HG03025 (cell line): ENCODE measurements around the gene TECR.
"Not testable (repeated sequence)": the region's sequence is repeated elsewhere in the genome, so short reads cannot be mapped to it uniquely, and the experiment has no call there.

Source experiments
- ATAC-seq: cut with Tn5 transposase; IDR thresholded peaks from one replicate; pipeline ENCODE4 v1.9.1; 2021; ENCODE audit warnings: mild to moderate bottlenecking, moderate library complexity; ENCODE audit not compliant: unreplicated experiment, low FRiP score

TECR gene

GRCh38 chr19:14559916-14560775 is 30.8 kb downstream of the TECR start:
- no peak for ATAC-seq

GRCh38 chr19:14560776-14561108 is 31.3 kb downstream of the TECR start:
- ATAC-seq: no peak

GRCh38 chr19:14561249-14561648 is 31.9 kb downstream of the TECR start:
- ATAC-seq: no peak

GRCh38 chr19:14561847-14562351 is 32.5 kb downstream of the TECR start:
- ATAC-seq: no peak

GRCh38 chr19:14562660-14563589 is 33.5 kb downstream of the TECR start:
- ATAC-seq: no peak

- no peak for ATAC-seq
Measured at GRCh38 chr19:14563590-14563926, 34.2 kb downstream of the TECR start.

- ATAC-seq: no peak
Measured at GRCh38 chr19:14563989-14564651, 34.7 kb downstream of the TECR start.

GRCh38 chr19:14564652-14565297 is 35.4 kb downstream of the TECR start:
- not testable (repeated sequence) for ATAC-seq

- ATAC-seq: no peak
Measured at GRCh38 chr19:14565298-14565679, 35.9 kb downstream of the TECR start.

- ATAC-seq: no peak
Measured at GRCh38 chr19:14565765-14566711, 36.6 kb downstream of the TECR start.

GRCh38 chr19:14566712-14567077 is 37.3 kb downstream of the TECR start:
- ATAC-seq: no peak

- ATAC-seq: no peak
Measured at GRCh38 chr19:14567079-14567478, 37.7 kb downstream of the TECR start.

GRCh38 chr19:14570864-14571527 is 41.6 kb downstream of the TECR start:
- ATAC-seq: no peak

- peak; percentile 82 for ATAC-seq
Measured at GRCh38 chr19:14571695-14572490, 42.5 kb downstream of the TECR start, which contains the start of gene NDUFB7. NDUFB7 (minus strand) TSS chr19:14572066; CDS start chr19:14572000, 66 bp downstream.

GRCh38 chr19:14575428-14575980 is 46.1 kb downstream of the TECR start:
- no peak for ATAC-seq

- no peak for ATAC-seq
Measured at GRCh38 chr19:14576363-14576762, 47.0 kb downstream of the TECR start.

- no peak for ATAC-seq
Measured at GRCh38 chr19:14577264-14577663, 47.9 kb downstream of the TECR start.
